ENCODE measurements around the gene TUSC2. TPM values are rescaled to one million over a fixed set of nuclear protein-coding genes. Genes with fewer than 3 reads are reported as not detected.

The TUSC2 gene
- polyA plus RNA-seq, 1 of the 3 experiments (the other 2 are of a cell fraction) = 58.7 TPM

DNA sequence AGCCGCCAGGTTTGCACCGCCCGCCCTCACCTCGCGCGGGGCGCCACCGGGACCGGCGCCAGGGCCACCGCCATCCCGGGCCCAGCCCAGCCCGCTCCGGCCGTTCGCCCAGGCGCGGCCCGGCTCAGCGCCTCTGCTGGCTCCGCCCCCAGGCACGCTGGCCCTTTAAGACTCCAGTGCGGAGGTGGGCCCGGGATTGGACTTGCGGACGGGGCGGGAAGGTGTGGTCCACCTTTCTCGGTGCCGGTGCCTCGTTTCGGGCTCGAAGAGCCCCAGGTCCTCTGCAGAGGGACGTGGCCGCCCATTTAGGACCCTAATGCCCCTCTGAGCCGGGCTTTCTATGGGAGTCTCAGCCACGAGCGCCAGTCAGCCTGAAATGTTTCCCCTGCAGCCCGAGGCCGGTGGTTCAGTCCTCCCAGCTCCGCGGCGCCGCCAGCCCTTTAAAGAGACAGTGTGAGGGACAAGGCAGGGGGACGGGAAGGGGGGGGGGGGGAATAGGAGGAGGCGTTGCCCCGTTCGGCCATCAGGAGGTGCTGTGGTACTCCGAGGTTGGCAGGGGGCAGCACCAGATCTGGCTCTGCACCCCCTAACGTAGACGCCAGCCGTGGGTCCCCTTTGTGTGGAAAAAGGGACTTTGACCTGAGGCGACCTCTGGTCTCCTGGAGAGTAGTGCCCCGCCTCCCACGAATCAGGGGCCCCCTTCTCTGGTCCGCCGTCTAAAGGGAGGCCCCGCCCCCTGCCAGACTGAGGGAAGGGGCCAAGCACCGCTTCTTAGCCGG is 6.5 kb downstream of the TUSC2 start:
- peak overlapping the region; percentile 94 for H2AFZ ChIP-seq (ENCODE audit: low read depth)
- TF ChIP-seq, protein P1, sequence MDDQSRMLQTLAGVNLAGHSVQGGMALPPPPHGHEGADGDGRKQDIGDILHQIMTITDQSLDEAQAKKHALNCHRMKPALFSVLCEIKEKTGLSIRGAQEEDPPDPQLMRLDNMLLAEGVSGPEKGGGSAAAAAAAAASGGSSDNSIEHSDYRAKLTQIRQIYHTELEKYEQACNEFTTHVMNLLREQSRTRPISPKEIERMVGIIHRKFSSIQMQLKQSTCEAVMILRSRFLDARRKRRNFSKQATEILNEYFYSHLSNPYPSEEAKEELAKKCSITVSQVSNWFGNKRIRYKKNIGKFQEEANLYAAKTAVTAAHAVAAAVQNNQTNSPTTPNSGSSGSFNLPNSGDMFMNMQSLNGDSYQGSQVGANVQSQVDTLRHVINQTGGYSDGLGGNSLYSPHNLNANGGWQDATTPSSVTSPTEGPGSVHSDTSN (IDR thresholded peaks at IDR 0.05) = no peak
- TF ChIP-seq EP300 (IDR thresholded peaks at IDR 0.05; ENCODE audit: borderline replicate concordance in 1 of 2, low read depth in 1 of 2, low read length in 1 of 2) = peak in 1 of 2 experiments; percentile 70; a peak in 1 of 4 replicates
- 0 out of 2 replicates have a peak, but pooled peaks have one; percentile 58 for TF ChIP-seq FOXM1 (IDR thresholded peaks at IDR 0.05; ENCODE audit: low read depth)
- TF ChIP-seq, protein P2, sequence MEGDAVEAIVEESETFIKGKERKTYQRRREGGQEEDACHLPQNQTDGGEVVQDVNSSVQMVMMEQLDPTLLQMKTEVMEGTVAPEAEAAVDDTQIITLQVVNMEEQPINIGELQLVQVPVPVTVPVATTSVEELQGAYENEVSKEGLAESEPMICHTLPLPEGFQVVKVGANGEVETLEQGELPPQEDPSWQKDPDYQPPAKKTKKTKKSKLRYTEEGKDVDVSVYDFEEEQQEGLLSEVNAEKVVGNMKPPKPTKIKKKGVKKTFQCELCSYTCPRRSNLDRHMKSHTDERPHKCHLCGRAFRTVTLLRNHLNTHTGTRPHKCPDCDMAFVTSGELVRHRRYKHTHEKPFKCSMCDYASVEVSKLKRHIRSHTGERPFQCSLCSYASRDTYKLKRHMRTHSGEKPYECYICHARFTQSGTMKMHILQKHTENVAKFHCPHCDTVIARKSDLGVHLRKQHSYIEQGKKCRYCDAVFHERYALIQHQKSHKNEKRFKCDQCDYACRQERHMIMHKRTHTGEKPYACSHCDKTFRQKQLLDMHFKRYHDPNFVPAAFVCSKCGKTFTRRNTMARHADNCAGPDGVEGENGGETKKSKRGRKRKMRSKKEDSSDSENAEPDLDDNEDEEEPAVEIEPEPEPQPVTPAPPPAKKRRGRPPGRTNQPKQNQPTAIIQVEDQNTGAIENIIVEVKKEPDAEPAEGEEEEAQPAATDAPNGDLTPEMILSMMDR (IDR thresholded peaks at IDR 0.05) = peak; percentile 61
- TF ChIP-seq EZH2phosphoT487 (IDR thresholded peaks at IDR 0.05; ENCODE audit: borderline replicate concordance, low read depth) = no peak
- no peak for TF ChIP-seq GABPA (IDR thresholded peaks at IDR 0.05; ENCODE audit: low read depth)
- TF ChIP-seq NFIC (IDR thresholded peaks at IDR 0.05; ENCODE audit: borderline replicate concordance) = no peak
- no peak for TF ChIP-seq SIN3A (IDR thresholded peaks at IDR 0.05; ENCODE audit: borderline replicate concordance, low read depth, low read length)
- no peak for TF ChIP-seq GATA2 (CRISPR knock-in tag; IDR thresholded peaks at IDR 0.05)
- peak; percentile 74 for TF ChIP-seq POLR2AphosphoS5 (IDR thresholded peaks at IDR 0.05; ENCODE audit: low read depth, low read length)
- TF ChIP-seq, protein P3, sequence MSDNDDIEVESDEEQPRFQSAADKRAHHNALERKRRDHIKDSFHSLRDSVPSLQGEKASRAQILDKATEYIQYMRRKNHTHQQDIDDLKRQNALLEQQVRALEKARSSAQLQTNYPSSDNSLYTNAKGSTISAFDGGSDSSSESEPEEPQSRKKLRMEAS (IDR thresholded peaks at IDR 0.05; ENCODE audit: low read depth) = peak; percentile 84
- CTCF ChIA-PET = interaction anchor here (0.5 to 6.0 kb wide), 14 partner anchors 14 to 221 kb away, joined by 3 to 60 read pairs (median 4); partner anchors contain the start of genes HYAL1, HYAL3, IFRD2 and NAA80
- H3K36me3 ChIP-seq (replicated peaks in 1 of 2; ENCODE audit: control insufficient read depth in 1 of 2, insufficient read depth in 2 of 2, low read length in 1 of 2) = peaks cover 11 to 49% of the 10 kb centered on the region in 2 experiments
- peak overlapping the region; percentile 92 to 94 for H3K4me3 ChIP-seq (ENCODE audit: low read depth in 2 of 2, low read length in 1 of 2)
- H3F3A ChIP-seq (replicated peaks; ENCODE audit: insufficient read depth) = peaks cover 10% of the 10 kb centered on the region
- peaks cover 46% of the 10 kb centered on the region for H3K79me2 ChIP-seq (ENCODE audit: insufficient read depth)
- H3K9ac ChIP-seq = peak overlapping the region; percentile 93
- DNase-seq = peak; percentile 96
- no peaks in the 10 kb centered on the region for H4K20me1 ChIP-seq (ENCODE audit: insufficient read depth)
- peaks cover 0 to 40% of the 10 kb centered on the region in 2 experiments; a peak in 2 of 4 replicates for H3K4me1 ChIP-seq (ENCODE audit: control insufficient read depth in 1 of 2, insufficient read depth in 2 of 2, low read depth in 1 of 2, low read length in 1 of 2)
- no peaks in the 10 kb centered on the region for H3K9me3 ChIP-seq
- no peaks in the 10 kb centered on the region for H3K9me2 ChIP-seq
- H3K27ac ChIP-seq (ENCODE audit: low read depth in 2 of 2, low read length in 1 of 2) = peak overlapping the region; percentile 92 to 94
- 13% methylated on average over 12 of the region's 59 CpGs for WGBS (ENCODE audit: low lambda C conversion rate)
- peak overlapping the region; percentile 80 for H3K4me2 ChIP-seq
- no peaks in the 10 kb centered on the region for H3K27me3 ChIP-seq (ENCODE audit: insufficient read depth)
- POLR2A ChIA-PET = interaction anchor here (0.6 to 1.8 kb wide), 5 partner anchors 13 to 29 kb away, joined by 3 to 5 read pairs (median 3); partner anchors contain the start of genes HYAL3, IFRD2 and NAA80
